ENCODE results near the gene IFT88.

IFT88 gene

DNA sequence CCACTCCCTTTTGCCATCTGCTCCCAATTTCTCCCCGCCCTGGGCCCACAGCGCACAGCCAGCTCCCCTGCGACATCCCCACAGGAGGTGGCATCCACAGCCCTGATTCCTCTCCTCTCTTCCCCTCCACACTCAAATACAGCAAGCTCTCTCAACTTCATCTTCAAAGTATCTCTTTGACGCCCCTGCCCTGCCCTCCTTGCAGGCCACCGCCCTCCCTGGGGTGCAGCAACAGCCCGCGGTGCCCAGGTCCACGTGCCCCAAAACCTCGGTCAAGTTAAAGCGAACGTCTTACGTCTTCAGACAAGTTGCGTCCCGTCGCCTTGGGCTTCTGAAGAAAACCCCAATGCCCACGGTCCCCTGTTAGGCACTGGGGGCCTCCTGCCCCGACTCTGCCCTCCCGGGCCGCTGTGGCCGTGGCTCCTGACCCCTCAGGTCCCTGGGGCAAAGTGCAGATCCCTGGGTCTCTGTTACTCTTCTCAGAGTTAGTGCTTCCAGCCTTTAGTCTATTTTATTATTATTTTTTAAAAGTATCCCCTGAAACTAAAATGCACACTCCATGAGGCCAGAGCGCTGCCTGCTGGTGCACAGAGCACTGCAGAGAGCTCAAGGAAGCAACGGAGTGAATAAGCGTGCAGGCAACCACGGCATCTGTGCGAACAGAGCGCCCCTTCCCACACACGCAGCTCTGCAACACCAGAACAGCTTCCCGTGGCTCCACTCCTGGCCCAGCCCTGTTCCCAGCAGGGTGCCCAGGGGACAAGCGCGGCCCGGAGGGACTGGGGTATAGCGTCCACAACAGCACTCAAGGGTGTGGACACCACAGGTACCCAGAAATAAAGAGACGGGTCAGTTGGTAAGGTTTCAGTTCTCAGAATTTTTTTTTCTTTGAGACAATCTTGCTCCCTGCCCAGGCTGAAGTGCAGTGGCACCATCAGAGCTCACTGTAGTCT lies 163.0 kb downstream of the IFT88 start:
- no peak overlapping the region; the same call in 1 of the 2 replicates for H3K27ac ChIP-seq
- TF ChIP-seq, protein P1, sequence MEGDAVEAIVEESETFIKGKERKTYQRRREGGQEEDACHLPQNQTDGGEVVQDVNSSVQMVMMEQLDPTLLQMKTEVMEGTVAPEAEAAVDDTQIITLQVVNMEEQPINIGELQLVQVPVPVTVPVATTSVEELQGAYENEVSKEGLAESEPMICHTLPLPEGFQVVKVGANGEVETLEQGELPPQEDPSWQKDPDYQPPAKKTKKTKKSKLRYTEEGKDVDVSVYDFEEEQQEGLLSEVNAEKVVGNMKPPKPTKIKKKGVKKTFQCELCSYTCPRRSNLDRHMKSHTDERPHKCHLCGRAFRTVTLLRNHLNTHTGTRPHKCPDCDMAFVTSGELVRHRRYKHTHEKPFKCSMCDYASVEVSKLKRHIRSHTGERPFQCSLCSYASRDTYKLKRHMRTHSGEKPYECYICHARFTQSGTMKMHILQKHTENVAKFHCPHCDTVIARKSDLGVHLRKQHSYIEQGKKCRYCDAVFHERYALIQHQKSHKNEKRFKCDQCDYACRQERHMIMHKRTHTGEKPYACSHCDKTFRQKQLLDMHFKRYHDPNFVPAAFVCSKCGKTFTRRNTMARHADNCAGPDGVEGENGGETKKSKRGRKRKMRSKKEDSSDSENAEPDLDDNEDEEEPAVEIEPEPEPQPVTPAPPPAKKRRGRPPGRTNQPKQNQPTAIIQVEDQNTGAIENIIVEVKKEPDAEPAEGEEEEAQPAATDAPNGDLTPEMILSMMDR (conservative IDR thresholded peaks at IDR 0.05) = no peak
- no peak for TF ChIP-seq ZFX (IDR thresholded peaks at IDR 0.05)

DNA sequence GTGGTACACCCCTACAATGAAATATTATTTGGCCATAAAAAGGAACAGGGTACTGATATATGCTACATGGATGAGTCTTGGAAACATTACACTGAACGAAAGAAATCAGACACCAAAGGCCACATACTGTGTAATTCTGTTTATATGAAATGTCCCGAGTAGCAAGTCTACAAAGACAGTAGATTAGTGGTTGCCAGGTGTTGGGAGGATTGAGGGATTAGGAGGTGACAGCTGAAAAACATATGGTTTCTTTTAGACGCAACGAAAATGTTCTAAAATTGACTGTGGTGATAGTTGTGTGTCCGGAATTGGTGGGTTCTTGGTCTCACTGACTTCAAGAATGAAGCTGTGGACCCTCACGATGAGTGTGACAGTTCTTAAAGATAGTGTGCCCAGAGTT lies 171.7 kb downstream of the IFT88 start:
- H3K27ac ChIP-seq = no peak overlapping the region
- TF ChIP-seq ZFX (IDR thresholded peaks at IDR 0.05) = no peak
- TF ChIP-seq, protein P1 (conservative IDR thresholded peaks at IDR 0.05) = no peak

DNA sequence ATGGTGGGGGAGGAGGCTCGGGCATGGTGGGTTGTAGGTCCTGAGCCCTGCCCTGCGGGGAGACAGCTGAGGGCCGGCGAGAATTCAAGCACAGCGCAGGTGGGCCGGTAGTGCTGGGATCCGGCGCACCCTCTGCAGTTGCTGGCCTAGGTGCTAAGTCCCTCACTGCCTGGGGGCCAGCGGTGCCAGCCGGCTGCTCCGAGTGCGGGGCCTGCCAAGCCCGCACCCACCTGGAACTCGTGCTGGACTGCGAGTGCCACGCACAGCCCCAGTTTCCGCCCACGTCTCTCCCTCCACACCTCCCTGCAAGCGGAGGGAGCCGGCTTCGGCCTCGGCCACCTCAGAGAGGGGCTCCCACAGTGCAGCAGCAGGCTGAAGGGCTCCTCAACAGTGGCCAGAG lies 173.1 kb downstream of the IFT88 start:
- TF ChIP-seq, protein P1 (conservative IDR thresholded peaks at IDR 0.05) = no peak
- TF ChIP-seq ZFX (IDR thresholded peaks at IDR 0.05) = no peak
- H3K27ac ChIP-seq = no peak overlapping the region

Measured in C4-2B (cell line).